ENCODE results near the gene MTREX. TPM values are rescaled to one million over a fixed set of nuclear protein-coding genes. Genes with fewer than 3 reads are reported as not detected.

The MTREX gene
- total RNA-seq, 2 experiments from 2014 or later, result 62.7 to 125 TPM

DNA sequence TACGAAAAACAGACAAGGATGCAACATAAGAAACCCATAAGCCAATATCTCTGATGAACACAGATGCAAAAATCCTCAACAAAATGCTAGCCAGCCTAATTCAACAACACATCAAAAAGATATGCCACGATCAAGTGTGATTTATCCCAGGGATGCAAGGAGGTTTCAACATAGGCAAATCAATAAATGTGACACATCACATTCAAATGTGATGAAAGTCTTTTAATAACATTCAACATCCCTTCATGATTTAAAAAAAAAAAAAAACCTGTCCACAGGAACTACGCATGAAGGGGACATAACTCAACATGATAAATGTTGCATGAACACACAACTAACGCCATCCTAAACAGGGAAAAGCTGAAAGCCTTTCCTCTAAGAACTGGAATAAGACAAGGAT lies 124.8 kb downstream of the MTREX start:
- Histone ChIP-seq H3K36me3 (ENCODE audit: insufficient read depth, low read length) (peaks cover 30% of the 10 kb centered on the region), H3K4me3 (ENCODE audit: low read depth, low read length, poor library complexity, severe bottlenecking) (no peak overlapping the region), H3K27ac (ENCODE audit: low read depth, low read length, poor library complexity, severe bottlenecking) (no peak overlapping the region), H3K9me3 (ENCODE audit: low read length) (no peaks in the 10 kb centered on the region), H3K79me2 (ENCODE audit: insufficient read depth, low read depth, low read length) (no peaks in the 10 kb centered on the region), H3K9me2 (ENCODE audit: insufficient read depth, low read length) (no peaks in the 10 kb centered on the region), H4K20me1 (ENCODE audit: insufficient read depth, low read length) (no peaks in the 10 kb centered on the region), H3K4me1 (ENCODE audit: insufficient read depth, low read length, poor library complexity, severe bottlenecking) (no peaks in the 10 kb centered on the region), H3K4me2 (ENCODE audit: low read length) (no peak overlapping the region), H2AFZ (ENCODE audit: low read length) (no peak overlapping the region)
- no peak for DNase-seq (ENCODE audit: low spot score)
- intact Hi-C loops (cut with micrococcal nuclease; ENCODE audit: unreplicated experiment), result no loop called here
- no TSS peak for BruUV-seq (replicated peaks)
- ChIA-PET CTCF (ENCODE audit: unreplicated experiment) (no interaction called here), POLR2A (no interaction called here)
- TF ChIP-seq CTCF (conservative IDR thresholded peaks at IDR 0.05; ENCODE audit: low read length) (no peak), EZH2phosphoT487 (IDR thresholded peaks at IDR 0.05; ENCODE audit: borderline replicate concordance, low read depth, low read length) (no peak)

- Histone ChIP-seq H3K4me3 (ENCODE audit: low read depth, low read length, poor library complexity, severe bottlenecking) (no peak overlapping the region), H3K4me2 (ENCODE audit: low read length) (no peak overlapping the region), H3K9me2 (ENCODE audit: insufficient read depth, low read length) (no peaks in the 10 kb centered on the region), H3K79me2 (ENCODE audit: insufficient read depth, low read depth, low read length) (no peaks in the 10 kb centered on the region), H3K27ac (ENCODE audit: low read depth, low read length, poor library complexity, severe bottlenecking) (no peak overlapping the region), H3K36me3 (ENCODE audit: insufficient read depth, low read length) (no peaks in the 10 kb centered on the region), H2AFZ (ENCODE audit: low read length) (no peak overlapping the region), H4K20me1 (ENCODE audit: insufficient read depth, low read length) (no peaks in the 10 kb centered on the region), H3K9me3 (ENCODE audit: low read length) (no peaks in the 10 kb centered on the region), H3K4me1 (ENCODE audit: insufficient read depth, low read length, poor library complexity, severe bottlenecking) (no peaks in the 10 kb centered on the region)
- BruUV-seq (replicated peaks), result no TSS peak
- TF ChIP-seq EZH2phosphoT487 (IDR thresholded peaks at IDR 0.05; ENCODE audit: borderline replicate concordance, low read depth, low read length) (no peak), CTCF (conservative IDR thresholded peaks at IDR 0.05; ENCODE audit: low read length) (no peak)
- DNase-seq (ENCODE audit: low spot score), result no peak
- ChIA-PET POLR2A (no interaction called here), CTCF (ENCODE audit: unreplicated experiment) (no interaction called here)
- intact Hi-C loops (cut with micrococcal nuclease; ENCODE audit: unreplicated experiment), result no loop called here
Measured at GRCh38 chr5:55437452-55437851, 129.7 kb downstream of the MTREX start.

GRCh38 chr5:55437859-55438206 lies 130.0 kb downstream of the MTREX start:
- Histone ChIP-seq H3K4me1 (ENCODE audit: insufficient read depth, low read length, poor library complexity, severe bottlenecking) (no peaks in the 10 kb centered on the region), H3K27ac (ENCODE audit: low read depth, low read length, poor library complexity, severe bottlenecking) (no peak overlapping the region), H3K4me3 (ENCODE audit: low read depth, low read length, poor library complexity, severe bottlenecking) (no peak overlapping the region), H4K20me1 (ENCODE audit: insufficient read depth, low read length) (no peaks in the 10 kb centered on the region), H3K4me2 (ENCODE audit: low read length) (no peak overlapping the region), H3K9me3 (ENCODE audit: low read length) (no peaks in the 10 kb centered on the region), H3K79me2 (ENCODE audit: insufficient read depth, low read depth, low read length) (no peaks in the 10 kb centered on the region), H3K9me2 (ENCODE audit: insufficient read depth, low read length) (no peaks in the 10 kb centered on the region), H2AFZ (ENCODE audit: low read length) (no peak overlapping the region), H3K36me3 (ENCODE audit: insufficient read depth, low read length) (no peaks in the 10 kb centered on the region)
- no peak for TF ChIP-seq EZH2phosphoT487 (IDR thresholded peaks at IDR 0.05; ENCODE audit: borderline replicate concordance, low read depth, low read length)
- TF ChIP-seq CTCF (conservative IDR thresholded peaks at IDR 0.05; ENCODE audit: low read length), result no peak
- ChIA-PET POLR2A (no interaction called here), CTCF (ENCODE audit: unreplicated experiment) (no interaction called here)
- DNase-seq (ENCODE audit: low spot score), result no peak
- intact Hi-C loops (cut with micrococcal nuclease; ENCODE audit: unreplicated experiment), result no loop called here
- no TSS peak for BruUV-seq (replicated peaks)
